DMS53 treated with DMSO at 0.1 percent for 48 hours (cell line): ENCODE results near the gene CBX7.
A peak's percentile ranks its signal among the peaks of the same experiment; 100 is the strongest.

Experiments used
- DNase-seq: peaks from one replicate; lab custom pipeline; 2025; ENCODE audit not compliant: unreplicated experiment; lab: John Stamatoyannopoulos, UW

Gene CBX7

DNA sequence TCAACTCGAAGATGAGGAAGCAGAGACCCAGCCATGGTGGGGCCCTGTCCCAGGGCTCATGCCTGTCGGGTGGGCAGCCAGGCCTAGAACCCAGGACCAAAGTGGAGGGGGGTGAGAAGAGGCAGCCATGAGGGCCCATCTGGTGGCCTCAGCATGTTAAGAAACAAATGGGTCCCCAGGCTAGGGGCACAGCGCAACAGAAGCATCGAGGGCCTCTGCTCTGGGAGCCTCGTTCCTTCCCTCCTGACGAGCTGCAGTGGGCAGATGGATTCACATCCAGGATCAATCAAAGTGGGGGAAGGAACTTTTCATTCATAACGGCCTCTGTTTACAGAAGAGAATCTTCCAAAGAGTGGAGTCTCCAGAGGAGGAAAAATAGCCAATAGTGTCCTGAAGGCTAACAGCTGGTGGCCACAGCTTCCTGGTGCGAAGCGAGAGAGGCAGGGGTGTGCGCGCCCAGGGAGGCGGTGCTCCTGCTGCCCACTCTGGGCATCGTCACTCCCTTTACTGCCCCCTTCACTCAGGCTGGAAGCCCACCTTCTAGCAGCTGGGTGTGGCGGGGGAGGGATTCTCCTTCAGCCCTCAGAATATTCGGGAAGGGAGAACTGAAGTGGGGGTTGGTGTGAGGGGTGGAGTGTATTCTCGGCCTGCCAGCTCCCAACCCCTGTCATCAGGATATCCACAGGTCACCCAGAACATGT is 4.3 kb downstream of the CBX7 start:
- no peak for DNase-seq

DNA sequence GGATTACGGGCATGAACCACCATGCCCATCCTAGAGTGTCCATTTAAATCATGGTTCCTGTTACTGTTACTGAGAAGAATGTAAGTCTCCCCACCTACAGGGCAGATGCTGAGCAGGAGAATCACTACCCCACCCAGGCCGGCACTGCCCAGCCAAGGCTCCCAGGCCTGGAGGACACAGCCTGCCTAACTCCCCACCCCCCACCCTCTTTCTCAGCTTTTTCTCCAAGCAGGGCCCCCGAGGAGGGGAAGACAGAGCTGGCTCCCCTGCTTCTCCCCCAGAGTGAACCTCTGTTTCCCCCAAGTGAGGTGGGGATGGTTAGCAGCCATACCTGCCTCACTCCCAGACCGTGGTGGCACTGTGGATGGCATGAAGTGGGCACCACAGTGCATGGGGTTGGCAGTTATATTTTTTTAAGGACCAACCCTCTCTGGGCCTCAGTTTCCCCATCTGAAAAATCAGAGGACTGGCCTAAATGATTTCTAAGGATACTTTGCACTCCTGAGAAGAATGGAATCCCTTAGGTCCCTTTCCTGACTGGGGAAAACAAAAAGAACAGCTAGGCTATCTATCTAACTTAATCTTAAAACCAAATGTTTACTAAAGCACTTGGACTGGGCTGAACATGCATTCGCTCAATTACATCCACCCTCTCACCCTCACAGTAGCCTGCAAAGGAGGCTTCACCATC is 5.0 kb downstream of the CBX7 start:
- DNase-seq: no peak

DNA sequence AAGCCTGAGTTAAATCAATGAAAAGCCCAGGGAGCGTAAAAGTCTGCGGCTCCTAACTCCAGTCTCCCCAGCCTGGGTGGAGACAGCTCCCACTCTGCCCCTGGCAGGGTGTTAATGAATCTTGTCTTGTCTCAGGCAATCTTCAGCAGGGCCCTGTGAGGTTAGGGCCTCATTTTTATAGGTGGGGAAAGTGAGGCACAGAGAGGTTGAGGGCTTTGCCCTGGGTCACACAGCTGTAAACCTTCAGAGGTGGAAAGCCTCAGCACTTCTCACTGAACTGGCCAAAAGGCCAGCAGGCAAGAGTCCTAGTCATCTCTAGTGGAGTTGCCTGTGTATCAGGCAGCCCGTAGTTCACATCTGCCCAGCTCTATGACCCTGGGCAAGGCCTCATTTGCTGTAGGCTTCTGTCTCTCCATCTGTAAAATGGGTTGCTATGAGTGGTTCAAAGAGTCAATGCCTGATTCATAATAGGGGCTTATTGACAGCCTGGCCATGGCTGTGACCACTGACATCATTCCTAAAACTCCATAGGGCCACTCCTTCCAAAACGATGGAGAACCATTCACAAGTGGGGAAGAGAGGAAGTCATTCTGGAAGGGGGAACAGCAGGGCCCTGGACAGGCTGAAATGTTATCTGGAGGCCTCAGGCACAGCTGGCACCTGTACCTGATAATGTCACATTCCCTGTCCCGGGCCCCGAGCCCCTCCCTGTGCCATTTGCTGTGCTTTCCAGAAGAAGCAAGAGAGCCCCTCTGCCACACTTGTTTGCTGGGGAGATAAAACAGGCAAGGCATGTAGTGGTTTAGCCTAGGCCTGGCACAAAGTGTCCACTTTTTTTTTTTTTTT is 6.0 kb downstream of the CBX7 start:
- DNase-seq: no peak

DNA sequence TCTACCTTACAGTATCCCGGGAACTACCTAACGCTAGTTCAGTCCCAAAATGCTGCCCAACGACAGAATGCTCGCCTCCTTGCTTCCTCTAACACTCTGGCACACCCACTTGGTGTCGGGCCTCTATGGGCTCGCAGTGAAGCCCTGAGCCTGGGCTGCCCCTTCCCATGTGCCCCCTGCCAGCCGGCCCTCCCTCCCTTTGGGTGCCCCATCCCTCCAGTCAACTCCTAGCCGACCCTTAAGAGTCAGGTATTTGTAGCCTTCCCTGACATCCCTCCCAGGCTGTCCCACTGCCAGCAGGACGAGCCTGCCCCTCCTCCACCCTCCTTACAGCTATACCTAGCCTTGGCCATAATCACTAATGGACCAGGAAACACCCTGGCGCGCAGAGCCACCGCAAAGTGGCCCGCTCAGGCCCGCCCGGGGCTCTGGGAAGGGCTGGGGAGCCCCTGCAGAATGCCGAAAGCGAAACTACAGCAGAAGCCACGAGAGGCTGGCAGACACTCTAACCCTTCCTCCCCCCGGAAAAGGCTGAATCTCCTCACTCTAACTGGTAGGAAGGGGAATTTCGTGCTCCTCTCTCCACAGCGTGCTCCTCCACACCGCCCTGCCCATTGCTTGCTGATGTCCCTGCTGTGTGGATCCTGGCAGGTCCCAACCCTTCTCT is 8.2 kb downstream of the CBX7 start:
- DNase-seq: peak; percentile 5

DNA sequence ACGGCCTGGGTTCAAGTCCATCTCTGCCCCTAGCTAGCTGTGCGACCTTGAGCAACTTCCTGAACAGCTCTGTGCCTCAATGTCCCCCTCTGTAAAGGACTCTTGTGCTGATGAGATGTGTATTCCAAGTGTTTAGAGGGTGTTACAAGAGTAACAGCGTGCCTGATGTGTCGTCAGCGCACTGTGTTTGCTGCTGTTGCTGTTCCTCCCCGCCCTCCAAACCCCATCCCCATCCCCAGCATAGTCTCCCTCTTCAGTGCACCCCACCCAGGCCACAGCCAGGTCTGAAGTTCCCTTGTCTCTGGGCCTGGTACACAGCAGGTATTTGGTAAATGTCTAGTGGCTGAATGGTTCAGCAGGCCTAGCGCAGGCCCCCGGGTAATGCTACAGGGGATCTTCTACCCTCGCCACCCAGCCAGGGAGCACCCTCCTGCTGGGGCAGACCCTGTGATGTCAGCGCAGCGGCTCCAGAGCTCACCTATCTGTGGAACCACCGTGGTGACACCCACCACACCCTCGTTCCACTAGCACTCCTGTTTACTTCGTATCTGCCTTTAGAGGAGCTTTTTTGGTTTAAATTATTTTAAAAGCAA is 10.3 kb downstream of the CBX7 start:
- DNase-seq: no peak

DNA sequence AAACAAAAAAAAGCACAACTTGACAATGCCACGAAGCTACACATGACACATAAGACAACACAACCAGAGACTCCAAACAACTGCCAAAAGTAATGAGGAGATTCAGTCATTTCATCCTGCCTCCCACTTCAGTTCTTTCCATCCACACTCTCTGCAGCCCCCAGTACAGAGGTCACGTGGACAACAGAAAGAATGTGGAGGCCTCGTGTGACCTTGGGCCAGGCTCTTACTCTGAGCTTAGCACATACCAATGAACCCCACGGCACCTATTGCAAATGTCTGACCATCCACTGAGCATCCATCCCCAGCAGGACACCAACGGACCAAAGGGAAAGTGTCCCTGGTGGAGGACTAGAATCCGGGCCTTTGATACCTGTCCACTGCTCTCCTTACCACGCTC is 12.5 kb downstream of the CBX7 start:
- DNase-seq: no peak

DNA sequence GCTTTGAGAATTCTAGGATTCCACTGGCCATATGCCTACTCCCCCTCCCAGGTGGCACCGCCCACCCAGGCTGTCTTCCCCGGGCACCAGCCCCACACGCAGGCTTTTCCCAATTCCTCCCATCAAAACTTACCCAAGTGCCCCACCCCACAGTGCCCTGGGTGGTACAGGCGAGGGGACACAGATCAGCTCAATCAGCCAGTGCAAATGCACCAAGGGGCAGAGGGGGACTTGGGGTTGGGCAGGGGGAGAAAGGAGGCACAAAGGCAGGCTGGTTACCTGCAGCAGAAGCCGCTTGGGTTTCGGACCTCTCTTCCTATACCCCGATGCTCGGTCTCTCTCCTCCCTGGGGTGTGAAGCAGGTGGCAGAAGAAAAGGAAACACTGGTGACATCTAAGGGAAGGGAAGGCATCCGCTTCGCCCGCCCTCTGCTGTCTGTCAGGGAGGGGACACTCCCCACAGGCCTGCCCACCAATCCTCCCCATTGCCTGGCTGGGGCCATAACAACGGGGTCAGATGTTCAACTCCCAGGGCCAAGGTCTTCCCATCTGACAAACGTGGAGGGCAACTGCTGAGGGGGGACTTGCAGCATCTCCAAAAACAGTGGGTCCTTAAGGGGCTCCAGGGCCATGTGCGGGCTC is 14.0 kb downstream of the CBX7 start:
- DNase-seq: no peak

DNA sequence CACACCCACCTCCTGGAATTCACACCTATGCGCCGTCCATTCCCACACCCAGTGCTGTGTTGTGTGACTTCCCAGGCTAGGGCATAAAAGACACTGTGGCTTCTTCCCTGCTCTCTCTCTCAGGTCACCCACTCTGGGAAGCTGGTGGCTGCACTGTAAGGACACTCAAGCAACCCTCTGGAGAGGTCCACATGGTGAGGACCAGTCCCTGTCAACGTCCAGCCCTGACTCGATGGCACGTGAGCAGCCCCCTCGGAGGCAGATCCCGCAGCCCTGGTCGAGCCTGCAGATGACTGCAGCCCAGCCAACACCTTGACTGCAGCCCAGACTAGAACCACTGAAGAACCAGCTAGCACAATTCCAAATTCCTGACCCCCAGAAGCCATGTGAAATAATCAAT is 16.2 kb downstream of the CBX7 start:
- DNase-seq: no peak

DNA sequence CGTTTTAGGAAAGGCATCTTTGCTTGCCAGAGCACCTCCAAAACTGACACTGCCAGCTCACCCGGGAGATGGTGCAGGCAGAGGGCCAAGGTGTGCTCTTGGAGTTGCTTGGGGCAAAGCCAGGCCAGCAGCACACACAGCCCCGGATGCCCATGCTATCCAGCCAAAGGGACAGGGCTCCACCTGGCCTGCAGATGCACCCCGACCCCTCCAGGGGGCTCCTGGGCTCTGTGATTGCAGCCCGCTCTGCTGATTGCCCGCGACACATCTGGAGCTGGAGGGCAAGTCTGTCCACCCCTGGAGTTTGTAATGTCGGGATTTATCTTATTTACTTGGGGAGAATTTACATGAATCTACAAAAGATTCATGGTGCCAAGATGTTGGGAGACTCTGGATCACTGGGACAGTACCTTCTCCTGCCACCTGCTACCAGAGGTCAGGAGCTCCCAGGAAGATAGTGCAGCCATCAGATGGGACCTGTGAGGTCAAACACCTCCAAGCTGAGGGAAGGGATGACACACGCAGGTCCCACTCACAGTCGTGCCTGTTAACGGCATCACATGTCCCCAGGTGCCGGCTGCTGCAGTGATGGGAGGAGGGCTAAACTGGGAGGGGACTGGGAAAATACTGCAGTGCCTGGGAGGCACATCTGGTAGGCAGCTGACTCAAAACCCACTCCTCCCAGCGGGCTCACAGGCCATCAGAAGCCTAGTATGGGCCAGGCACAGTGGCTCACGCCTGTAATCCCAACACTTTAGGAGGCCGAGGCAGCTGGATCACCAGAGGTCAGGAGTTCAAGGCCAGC is 17.2 kb downstream of the CBX7 start:
- DNase-seq: no peak

DNA sequence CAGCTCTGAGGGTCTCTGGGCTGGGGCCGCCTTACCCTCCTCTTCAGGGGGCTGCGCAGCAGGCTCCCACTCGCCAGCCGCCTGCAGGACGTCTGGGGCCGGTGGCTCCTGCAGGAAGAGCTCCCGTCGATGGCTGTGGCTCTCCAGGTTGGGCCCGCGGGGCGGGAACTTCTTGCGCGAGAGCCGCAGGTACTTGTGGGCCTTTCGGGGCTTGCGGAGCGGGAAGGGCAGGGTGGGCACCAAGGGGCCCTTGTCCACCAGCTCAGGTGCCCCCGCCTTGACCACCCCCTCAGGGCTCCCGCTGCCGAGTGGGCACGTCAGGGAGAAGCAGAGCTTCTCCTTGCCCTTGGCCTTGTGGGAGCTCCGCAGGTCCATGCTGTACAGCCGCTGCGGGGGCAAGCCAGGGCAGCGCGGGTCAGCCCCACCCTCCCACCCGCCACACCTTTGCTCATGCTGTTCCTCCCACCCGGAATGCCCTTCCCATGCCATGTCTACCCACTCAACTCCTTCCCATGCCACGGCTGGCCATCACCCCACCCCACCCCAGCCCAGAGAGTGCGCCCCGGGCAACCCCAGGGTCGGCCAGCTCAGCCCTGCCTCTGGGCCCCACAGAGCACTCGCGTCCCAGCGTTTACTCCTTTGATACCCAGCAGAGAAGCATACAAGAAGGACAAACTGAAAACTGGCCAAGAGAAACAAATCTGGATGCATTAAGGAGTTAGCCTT is 18.0 kb downstream of the CBX7 start:
- DNase-seq: no peak

DNA sequence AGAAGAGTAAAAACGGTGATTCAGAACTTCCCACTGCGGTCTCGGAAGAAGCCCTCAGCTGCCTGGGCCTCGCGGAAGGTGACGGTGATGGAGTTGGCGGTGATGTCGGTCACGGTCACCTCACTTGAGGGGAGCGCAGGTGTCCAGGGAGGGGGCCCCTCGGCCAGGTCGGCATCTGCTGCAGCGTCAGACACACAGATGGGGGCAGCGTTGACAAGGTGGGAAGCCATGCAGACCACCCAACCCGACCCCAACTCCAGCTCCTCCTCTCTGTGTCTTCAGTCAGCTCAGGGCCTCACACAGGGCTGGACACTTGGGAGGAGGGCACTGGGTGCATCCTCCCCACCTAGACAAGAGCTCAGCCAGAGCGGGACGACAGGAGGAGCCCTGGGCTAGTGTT is 18.6 kb downstream of the CBX7 start:
- no peak for DNase-seq

DNA sequence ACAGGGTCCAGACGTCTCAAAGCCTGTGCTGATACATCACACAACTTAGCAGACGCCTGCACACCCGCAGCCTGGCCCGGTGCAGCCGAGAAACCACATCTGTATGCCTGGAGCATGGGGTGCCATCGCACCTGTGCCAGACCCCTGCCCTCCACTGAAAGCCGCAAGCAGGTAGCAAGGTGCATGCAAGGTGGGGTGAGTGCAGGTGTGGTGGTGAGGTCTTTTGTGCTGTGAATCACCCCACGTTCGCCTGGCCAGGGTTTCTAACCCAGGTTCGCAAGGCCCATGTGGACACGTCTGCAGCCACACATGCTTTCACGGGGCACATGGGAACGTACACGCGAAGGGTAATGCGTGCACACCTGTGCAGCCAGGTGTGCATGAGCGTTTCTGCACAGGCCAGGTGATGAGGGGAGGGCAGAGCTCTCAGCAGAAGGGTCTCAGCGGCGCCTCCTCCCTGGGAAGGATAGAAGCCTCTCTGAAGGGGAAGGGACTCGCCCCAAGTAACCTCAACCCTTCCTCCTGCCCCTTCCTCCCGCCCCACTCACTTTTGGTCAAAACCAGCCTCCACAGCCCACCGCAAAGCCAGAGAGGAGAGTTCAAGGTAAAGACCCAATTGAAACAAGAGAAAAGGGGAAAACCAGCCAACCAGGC is 19.5 kb downstream of the CBX7 start:
- DNase-seq: no peak

DNA sequence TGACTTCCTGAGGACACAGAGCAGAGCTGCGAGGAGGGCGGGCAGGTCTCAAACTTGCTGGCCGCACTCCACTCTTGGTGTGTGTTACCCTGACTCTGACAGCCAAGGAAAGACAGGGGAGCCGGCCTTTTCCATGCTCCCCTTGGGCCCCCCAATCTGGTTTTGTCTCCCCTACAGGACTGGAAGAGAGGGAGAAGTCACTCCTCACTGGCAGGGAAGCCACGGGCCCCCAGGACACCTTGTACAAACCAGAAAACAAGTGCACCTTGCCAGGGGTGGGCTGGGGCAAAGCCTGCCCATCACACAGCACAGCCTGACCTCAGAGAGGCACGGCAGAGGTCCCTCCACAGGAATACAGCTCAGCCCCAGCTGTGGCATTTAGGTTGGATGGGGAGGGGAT is 20.2 kb downstream of the CBX7 start:
- no peak for DNase-seq

DNA sequence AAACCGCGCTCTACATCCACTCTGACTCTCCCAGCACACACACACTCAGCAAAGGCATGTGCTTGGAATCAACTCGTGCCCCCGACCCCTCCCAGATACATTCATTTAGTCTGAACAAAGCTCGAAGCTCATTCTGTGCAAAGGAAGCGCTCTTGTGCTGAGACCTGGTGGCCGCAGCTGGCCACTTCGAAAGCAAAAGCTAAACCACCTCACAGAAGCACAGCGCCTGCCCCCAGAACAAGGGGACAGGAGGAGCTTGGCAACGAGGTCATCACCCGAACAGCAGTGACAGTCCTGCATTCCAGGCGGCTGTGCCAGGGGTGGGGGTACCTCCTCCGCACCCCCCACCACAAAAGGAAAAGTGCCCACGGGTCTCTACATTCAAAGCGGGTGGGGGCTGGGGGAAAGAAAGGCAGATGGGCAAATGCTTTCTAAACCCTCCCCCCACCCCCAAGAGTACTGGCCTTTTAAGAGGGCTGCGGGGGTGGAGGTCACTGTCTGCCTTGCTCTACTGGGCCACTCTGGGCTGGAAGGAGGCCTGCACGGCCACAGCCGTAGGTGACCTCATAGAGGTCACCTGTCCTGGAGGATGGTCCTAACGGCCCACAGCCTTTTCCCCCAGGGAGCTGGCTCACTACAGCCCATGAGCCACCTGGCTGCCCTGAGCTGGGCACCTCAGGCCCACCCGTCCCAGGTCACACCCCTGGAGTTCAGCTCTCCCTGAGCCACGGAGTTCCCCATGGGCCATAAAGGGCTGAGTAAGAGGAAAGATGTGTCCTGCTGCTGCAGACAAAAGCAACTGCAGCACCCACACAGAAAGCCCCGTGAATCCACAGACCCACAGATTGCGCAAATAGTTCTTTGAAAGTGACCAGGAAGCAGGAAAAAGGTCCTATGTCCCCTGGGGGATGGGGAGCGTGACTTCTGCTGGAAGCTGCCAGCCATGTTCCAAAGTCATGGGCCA is 21.3 kb downstream of the CBX7 start:
- no peak for DNase-seq

DNA sequence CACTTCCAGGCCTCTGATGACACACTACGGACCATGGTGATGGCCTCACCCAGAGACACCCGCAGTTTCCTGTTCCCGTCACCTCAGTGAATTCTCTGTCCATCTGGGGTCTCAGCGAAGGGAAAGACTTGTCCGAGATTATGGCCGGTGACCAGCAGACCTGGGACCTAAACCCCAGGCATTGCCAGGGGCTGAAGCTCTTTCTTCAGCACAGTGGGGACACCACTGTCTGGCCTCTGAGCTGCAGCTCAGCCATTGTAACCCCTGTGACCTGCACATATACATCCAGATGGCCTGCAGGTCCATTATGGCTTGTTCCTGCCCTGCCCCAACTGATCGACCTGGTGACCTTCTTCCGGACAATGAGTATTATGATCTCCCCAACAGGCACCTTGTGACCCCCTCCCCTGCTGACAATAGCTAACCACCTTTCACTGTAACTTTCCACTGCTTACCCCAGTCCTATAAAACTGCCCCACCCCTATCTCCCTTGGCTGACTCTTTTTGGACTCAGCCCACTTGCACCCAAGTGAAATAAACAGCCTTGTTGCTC is 22.3 kb downstream of the CBX7 start:
- DNase-seq: no peak

DNA sequence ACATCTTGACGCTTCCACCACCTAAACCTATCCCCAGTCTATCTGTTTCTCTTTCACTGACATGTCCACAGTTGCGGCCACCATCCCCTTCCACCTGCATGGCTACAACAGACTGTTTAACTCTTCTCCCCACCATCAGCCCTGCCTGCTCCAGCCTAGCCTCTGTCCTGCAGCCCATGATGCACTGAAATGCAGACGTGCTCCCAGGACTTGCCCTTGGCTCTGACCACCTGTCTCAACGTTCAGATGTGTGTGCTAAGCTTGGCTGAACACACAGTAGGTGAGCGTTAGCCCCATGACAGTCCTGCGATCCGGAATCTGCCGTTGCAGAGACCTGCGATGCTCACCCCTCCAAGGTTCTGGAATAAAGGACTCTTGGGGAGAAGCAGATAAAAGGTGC is 22.7 kb downstream of the CBX7 start:
- no peak for DNase-seq

DNA sequence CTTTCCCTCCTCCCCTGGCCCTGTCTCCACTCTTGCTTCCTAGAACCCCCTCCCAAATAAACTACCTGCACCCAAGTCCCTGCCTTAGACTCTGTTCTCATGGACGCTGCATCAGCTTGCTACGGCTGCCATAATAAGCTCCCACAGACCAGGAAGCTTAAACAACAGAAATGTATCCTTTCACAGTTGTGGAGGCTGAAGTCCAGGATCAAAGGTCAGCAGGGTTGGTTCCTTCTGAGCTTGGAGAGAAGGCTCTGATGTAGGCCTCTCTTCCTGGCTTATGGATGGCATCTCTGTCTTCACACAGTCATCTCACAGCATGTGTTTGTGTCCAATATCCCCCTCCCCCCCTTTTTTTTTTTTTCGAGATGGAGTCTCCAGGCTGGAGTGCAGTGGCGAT is 23.4 kb downstream of the CBX7 start:
- DNase-seq: no peak
